CD4-positive, alpha-beta T cell treated with Interferon gamma for 1 hour (primary cell): ENCODE results near the gene CDK11B.
"Not testable (repeated sequence)": the region's sequence is repeated elsewhere in the genome, so short reads cannot be mapped to it uniquely, and the experiment has no call there.

ENCODE experiments used
- DNase-seq: peaks from one replicate; pipeline ENCODE4 v3.0.0-alpha.2; 2020

The CDK11B gene

GRCh38 chr1:1680912-1681273 is 22.1 kb upstream of the CDK11B start:
- DNase-seq = no peak

GRCh38 chr1:1680031-1680911 is 21.5 kb upstream of the CDK11B start:
- no peak for DNase-seq

GRCh38 chr1:1678581-1679380 is 20.0 kb upstream of the CDK11B start:
- DNase-seq = no peak

- DNase-seq = peak; percentile 48
Measured at GRCh38 chr1:1677718-1678580, 19.1 kb upstream of the CDK11B start.

GRCh38 chr1:1676087-1676486 is 17.3 kb upstream of the CDK11B start:
- not testable (repeated sequence) for DNase-seq

- DNase-seq = not testable (repeated sequence)
Measured at GRCh38 chr1:1675218-1675617, 16.4 kb upstream of the CDK11B start.

- DNase-seq = not testable (repeated sequence)
Measured at GRCh38 chr1:1674806-1675205, 16.0 kb upstream of the CDK11B start.

- no peak for DNase-seq
Measured at GRCh38 chr1:1672181-1672965, 13.6 kb upstream of the CDK11B start.

- no peak for DNase-seq
Measured at GRCh38 chr1:1671365-1672119, 12.7 kb upstream of the CDK11B start.

- no peak for DNase-seq
Measured at GRCh38 chr1:1670866-1671265, 12.1 kb upstream of the CDK11B start.

GRCh38 chr1:1669468-1670440 is 10.9 kb upstream of the CDK11B start:
- no peak for DNase-seq

GRCh38 chr1:1666526-1666925 is 7.7 kb upstream of the CDK11B start:
- DNase-seq = no peak

- DNase-seq = peak; percentile 9
Measured at GRCh38 chr1:1665815-1666251, 7.0 kb upstream of the CDK11B start.

GRCh38 chr1:1664941-1665814 is 6.4 kb upstream of the CDK11B start:
- DNase-seq = no peak

GRCh38 chr1:1664318-1664717 is 5.5 kb upstream of the CDK11B start:
- not testable (repeated sequence) for DNase-seq

GRCh38 chr1:1662830-1663560 is 4.2 kb upstream of the CDK11B start:
- not testable (repeated sequence) for DNase-seq

GRCh38 chr1:1662392-1662791 is 3.6 kb upstream of the CDK11B start:
- DNase-seq = not testable (repeated sequence)

GRCh38 chr1:1648265-1648664 is 10.5 kb downstream of the CDK11B start:
- not testable (repeated sequence) for DNase-seq
